ENCODE results near the gene KIAA1671.
"Not testable (repeated sequence)": the region's sequence is repeated elsewhere in the genome, so short reads cannot be mapped to it uniquely, and the experiment has no call there.

Gene KIAA1671

DNA sequence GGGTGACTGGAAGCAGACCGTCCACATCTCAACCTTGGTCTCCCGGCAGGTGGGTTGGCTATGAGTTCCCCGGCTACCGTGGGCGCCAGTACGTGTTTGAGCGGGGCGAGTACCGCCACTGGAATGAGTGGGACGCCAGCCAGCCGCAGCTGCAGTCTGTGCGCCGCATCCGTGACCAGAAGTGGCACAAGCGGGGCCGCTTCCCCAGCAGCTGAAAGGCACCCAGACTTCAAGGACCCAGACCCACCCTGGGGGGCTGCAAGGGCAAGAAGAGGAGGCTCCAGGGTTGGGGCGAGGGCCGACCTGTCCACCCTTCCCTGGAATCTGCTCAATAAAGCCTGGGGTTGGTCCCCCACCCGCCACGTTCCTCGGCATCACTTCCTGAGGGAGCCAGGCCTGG lies 254.5 kb downstream of the KIAA1671 start:
- DNase-seq: no peak

DNA sequence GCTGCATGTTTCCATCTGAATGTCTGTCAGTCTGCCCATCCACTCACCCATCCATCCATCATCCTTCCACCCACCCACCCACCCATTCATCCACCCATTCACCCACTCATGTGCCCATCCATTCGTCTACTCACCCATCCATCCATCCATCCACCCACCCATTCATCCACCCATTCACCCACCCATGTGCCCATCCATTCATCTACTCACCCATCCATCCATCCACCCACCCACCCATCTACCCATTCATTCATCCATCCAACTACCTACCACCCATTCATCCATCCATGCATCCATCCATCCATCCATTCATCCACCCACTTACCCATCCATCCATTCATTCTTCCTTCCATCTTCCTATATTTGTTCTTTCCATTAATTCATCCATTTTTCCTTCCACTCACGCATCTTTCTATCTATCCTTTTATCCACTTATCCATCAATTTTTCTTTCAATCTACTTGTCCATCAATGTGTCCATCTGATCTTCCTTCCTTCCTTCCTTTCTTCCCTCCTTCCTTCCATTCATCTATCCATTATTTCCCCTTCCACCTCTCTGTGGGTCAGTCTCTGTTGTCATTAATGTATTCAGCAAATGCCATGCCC lies 255.1 kb downstream of the KIAA1671 start:
- no peak for DNase-seq

DNA sequence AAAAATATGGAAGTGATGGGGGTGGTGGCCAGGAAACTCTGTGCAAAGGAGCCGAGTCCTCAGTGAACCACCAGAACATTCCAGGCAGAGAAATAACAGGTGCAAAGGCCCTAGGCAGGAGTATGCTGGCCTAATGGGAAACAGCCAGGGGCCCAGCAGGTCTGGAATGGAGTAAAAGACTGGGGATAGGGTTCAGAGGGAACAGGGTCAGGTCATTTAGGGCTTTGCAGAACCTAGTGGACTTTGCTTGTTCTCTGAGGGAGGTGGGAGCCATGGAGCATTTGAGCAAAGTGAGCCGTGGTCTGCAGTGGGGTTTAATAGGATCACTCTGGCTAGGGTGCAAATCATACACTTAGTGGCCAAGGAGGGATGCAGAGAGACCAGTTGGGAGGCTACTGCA lies 255.8 kb downstream of the KIAA1671 start:
- no peak for DNase-seq

DNA sequence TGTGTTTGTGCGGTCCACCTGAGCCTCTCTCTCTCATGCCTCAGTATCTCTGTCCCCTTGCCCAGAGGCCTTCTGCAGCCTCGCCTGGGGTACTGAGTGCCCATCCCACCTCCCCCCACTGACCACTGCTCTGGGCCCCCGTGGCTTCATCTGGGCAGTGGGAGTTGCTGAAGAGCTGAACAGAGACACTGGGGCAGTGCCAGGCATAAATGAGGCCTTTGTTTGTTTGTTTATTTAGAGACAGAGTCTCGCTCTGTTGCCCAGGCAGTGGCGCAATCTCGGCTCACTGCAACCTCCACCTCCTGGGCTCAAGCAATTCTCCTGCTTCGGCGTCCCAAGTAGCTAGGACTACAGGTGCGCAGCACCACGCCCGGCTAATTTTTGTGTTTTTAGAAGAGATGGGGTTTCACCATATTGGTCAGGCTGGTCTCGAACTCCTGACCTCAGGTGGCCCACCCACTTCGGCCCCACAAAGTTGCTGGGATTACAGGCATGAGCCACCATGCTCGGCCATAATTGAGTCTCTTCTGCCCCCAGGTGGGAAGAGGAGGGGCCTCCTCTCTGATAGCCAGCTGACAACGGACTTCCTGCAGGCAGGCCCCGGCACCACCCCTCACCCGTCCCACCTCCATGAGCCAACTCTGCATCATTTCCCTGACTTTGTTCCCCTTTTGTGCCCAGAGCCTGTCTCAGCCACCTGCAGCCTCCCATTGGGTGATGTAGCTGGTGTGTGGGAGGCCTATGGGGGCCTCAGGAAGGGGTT lies 256.4 kb downstream of the KIAA1671 start:
- DNase-seq: no peak

DNA sequence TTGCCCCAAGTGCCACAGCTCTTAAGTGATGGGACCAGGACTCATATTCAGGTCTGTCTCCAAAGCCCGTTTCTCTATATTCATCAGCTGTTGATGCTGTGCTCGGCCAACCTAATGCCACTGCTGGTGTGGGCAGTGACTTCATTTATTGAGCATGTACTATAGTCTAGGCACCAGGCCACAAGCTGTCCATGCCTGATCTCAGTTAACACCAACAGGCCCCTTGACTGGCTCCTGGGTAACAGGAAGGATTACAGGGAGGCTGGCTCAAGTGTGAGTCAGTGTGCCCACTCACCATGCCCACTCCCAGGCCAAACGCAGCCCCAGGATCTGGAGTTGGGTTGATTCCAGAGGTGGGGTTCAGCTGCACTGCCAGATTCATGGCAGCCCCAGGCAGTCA lies 258.3 kb downstream of the KIAA1671 start:
- DNase-seq: no peak

DNA sequence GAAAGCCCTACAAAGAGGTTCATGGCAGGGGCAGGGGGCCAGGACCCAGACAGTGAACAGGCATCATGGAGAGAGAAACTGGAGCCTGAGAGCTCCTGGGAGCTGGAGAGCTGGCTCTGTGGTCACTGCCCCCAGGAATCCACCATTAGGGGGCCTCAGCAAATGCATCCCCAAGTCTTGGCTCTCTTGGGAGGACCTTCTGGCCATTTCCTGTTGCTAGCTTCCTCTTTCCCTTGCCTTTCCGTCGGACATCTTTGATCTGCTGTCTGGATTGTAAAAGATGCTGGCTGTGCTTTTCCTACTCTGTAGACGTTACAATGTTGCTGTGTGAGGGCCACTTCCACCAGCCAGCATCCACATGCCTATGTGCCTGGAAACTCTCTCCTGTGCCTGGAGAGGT lies 259.8 kb downstream of the KIAA1671 start:
- no peak for DNase-seq

DNA sequence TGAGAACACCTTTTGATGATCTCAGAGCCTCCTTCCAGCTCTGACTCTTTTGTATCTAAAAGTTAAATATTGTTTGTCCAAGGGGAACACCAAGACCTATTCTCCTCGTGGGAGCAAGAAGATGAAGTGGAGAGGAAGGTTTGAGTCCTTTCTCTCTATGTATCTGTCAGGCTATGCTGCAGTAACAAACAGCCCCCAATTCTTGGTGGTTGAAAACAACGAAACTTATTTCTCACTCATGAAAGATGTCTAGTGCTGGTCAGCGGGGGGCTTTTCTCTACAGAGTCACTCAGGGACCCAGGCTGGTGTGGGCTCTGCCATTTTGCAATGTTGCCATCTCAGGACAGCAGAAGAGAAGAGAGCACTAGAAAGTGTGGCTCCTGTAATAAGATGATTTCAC lies 260.7 kb downstream of the KIAA1671 start:
- no peak for DNase-seq

DNA sequence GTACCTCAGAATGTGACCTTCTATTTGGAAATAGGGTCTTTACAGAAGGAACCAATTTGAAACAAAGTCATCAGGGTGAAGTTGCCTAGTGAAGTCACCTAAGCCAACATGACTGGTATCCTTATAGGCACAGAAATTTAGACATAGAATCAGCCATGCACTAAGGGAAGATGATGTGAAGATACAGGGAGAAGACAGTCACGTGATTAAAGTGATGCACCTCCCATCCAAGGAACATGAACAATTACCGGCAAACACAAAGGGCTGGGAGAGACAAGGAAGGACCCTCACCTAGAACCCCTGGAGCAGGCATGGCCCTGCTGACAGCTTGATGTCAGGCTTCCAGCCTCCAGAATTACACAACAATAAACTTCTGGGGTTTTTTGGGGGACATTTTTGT lies 263.7 kb downstream of the KIAA1671 start:
- no peak for DNase-seq

DNA sequence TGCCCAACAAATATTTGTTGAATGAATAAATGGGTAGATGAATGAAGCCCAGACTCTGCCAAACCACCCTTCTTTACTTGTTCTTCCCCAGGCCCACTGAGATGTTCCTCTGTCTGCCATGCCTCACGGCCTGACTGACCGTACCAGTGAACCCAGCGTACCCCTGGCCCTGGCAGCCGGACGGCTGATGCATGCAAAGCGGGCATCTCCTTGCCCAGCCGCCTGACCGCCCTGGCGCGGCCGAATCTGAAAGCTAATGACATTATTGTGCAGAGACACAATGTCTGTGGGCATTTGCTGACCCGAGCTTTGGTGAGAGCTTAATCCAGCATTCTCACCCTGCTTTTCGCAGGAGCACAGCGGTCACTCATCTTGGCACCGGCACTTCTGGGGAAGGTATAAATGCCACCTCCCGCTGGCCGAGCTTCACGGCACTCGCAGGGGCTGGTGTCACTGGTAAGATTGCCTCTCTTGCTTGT lies 266.7 kb downstream of the KIAA1671 start, which contains the start of gene CRYBB2:
TSS of gene CRYBB2 (plus strand) at position 429 of the 479 bp plus-strand sequence. CDS start 1,791 bp downstream, outside the sequence.
- DNase-seq: no peak

DNA sequence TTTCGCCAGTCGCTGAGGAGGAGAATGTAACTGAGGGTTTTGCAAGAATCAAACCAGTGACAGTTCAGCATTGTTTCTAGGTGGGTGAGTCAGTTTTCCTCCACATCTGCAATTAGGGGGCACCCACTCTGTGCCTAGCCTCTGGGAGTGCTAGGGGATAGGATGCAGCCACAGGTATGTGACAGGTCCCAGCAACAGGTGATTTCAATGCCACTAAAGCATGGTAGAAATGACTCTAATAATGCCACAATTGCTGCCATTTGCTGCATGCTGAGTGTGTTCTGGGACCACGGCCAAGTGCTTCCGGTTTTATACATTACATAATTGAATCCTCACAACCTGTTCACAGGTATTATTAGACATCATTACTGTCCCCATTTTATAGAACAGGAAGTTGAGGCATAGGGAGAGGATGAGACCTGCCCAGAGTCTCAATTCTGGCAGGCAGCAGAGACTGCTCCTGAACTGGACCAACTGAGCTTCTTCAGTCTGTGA lies 267.5 kb downstream of the KIAA1671 start:
- DNase-seq: no peak

DNA sequence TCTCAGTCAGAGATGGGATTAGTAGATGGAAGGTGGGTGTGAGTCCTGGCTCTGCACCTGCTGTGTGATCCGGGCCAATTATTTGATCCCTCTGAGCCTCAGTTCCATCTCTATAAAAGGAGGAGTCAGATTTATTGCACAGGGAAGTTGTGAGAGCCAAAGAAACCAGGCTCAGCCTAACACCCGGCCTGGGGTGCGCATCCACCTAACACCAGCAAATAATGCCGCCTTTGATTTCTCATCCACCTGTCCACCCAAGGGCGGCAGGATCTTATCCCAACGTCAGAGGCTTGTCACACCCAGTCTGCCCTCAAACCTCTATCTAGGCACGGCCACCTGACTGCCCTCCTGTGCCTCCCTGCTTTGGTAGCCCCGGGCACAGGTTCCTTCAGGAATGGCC lies 269.3 kb downstream of the KIAA1671 start:
- DNase-seq: no peak

DNA sequence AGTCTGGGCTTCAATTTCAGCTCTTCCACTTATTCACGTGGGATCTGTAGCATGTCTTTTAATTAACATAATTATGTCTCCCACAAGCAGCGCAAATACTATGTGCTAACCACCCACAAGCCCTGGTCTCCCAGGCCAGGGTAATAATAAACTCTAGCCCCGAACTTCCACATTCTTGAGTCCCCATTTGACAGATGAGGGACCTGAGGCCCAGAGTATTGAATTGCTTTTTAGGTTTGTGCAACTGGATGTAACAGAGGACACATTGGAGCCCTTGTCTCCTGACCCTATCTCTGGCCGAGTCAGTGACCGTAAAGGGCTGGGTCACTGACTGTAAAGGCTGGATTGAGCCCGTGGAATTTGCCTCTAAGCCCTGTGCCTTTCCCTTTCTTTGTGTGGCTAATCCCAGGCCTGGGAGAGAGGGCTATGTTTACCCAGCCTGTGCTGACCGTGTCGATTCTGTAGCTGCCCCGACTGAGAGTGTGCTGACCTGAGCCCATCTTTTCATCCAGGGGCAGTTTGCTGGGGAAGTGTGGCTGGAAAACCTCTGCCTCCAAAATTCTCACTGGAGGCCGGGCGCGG lies 270.8 kb downstream of the KIAA1671 start:
- no peak for DNase-seq

DNA sequence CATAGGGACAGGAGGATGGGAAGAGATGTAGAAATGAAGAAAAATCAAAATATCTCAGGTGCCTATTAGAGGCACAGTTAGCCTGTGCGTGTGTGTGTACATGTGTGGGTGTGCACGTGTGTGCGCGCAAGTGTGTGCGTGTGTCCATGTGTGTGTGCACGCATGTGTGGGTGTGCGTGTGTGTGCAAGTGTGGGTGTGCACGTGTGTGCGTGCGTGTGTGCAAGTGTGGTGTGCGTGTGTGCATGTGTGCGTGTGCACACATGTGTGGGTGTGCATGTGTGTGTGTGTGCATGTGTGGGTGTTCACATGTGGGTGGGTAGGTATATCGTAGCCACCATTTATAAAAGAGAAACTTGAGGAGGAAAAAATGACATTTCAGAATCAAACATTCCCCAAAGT lies 276.3 kb downstream of the KIAA1671 start:
- DNase-seq: no peak

DNA sequence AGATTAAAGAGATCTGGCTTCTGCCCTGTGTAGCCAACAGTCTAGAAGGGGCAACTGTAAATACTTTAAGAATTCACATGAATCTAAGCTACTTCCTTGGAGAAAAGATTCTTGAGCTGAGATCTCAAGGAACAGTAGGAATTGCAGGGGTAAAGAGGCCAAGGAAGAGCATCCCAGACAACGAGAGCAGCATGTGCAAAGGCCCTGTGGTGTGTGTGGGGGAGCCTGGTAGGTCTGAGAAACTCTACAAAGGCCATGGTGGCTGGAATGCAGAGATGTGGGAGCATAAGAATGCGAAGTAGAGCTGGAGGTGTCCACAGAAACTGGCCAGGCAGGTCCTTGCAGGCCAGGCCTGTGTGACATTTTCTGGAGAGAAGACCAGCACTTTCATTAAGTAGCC lies 278.2 kb downstream of the KIAA1671 start:
- not testable (repeated sequence) for DNase-seq

DNA sequence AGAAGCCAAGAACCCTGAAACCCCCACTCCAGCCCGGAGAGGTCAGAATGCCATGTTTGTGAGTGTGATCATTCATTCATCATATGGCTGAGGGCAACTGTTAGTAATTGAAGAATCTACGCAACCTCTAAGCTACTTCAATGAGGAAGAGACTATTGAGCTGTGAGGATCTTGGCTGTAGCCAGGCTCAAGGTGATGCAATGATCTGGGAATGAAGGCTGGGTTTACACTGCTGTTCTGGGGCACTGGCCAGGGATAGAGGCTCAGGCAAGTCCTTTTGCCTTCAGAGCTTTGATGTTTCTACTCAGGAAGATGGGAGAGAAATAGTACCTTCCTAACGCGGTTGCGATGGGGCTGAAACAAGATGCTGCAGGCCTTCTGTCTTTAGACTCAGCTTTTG lies 279.8 kb downstream of the KIAA1671 start:
- DNase-seq: no peak

DNA sequence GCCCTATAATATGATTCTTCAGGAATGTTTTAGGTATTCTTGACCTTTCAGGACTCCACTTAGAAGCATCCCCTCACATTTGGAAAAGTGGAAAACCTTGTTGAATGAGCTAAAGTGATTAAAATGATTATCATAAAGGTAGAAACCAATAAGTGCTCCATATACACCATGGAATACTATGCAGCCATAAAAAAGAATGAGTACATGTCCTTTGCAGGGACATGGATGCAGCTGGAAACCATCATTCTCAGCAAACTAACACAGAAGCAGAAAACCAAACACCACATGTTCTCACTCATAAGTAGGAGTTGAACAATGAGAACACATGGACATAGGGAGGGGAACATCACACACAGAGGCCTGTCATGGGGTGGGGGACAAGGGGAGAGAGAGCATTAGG lies 281.2 kb downstream of the KIAA1671 start:
- not testable (repeated sequence) for DNase-seq

DNA sequence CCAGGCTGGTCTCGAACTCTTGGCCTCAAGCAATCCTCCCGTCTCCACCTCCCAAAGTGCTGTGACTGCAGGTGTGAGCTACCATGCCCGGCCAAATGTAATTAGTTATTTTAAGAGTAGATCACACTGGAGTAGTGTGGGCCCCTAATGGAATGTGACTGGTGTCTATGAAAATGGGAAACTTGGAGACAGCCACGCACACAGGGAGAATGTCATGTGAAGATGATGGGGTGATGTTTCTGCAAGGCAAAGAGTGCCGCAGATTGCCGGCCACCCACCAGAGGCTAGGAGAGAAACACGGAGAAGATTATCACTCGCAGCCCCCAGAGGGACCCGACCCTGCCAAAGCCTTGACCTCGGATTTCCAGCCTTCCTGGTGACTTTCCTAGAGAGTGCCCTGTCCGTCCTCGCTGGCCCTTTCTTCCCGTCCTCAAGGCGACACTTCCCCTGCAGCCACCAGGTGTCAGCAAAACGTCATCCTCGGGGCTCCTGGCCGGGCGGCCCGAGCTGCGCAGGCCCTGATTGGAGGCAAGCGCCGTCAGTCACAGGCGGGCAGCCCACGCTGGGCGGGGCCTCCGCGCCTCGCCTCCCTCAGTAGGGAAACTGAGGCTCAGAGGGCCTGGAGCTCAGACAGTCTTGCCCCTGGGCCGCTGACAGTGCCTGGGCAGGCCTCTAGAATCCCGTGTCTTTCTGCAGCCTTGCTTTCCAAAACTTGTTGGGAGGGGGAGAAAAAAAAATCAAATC lies 283.2 kb downstream of the KIAA1671 start:
- peak; percentile 48 for DNase-seq

DNA sequence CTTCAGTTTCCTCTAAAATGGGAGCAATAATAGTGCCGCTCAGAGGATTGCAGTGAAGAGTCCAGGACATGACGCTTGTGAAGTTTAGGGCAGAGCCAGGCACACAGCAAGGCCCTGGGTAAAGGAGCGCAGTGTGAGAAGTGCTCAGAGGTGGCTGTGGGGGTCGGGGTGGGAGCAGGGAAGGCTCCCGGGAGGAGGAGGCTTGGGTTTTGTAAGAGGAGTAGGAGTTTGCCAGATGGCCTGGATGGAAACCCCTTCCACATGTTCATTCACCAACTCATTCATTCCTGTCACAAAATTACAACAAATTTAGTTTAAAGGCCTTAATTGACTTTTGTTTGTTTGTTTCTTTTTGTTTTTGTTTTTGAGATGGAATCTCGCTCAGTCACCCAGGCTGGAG lies 283.9 kb downstream of the KIAA1671 start:
- no peak for DNase-seq

DNA sequence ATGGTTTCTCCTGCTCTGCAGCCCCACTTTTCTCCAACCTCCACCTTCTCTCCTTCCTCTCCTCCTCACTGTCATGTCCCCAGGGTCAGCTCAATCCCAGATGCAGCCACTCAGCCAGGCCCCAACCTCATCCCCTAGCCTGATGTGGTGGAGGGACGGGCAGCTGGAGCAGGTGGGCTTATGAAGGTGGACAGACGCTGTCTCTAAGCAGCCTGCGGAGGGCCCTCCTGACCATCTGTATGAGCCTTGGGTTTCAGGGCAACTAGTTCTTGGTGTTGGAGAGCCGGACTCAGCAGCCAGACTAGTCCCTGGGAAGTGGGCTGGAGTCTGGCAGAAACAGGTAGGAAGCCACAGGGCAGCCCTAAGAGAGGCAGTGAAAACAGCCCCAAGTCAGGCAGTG lies 285.0 kb downstream of the KIAA1671 start:
- DNase-seq: no peak

DNA sequence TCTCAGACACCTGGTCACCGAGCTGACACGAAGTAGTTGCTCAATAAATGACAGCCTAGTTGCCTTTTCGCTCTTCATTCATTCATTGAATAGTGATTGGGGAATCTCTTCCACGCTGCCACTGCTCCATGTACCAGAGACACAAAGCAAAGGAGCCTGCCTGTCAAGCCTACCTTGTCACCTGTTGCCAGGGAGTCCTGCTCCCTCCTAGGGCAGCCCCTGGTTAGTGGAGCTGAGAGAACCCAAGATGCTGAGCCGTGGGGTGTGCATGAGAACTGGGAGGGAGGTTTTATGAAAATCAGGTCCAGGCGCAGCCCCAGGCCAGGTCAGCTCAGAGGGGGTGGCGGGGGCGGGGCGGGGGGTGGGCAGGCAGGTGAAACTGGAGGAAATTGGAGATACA lies 285.5 kb downstream of the KIAA1671 start:
- DNase-seq: not testable (repeated sequence)
